Common myeloid progenitor, CD34-positive (primary cell): ENCODE results near the gene ARRDC2.

Experiments used
- CTCF ChIA-PET: fragments of 350-600 bp; sonication (Branson Sonifier 250); formaldehyde crosslinking; loops from one replicate; lab custom pipeline; 2021; ENCODE audit warnings: antibody characterized with exemption; lab: Charles Lee
- POLR2A ChIA-PET: fragments of 350-600 bp; sonication (Branson Sonifier 250); formaldehyde crosslinking; loops from one replicate; lab custom pipeline; 2021; ENCODE audit warnings: antibody characterized with exemption; lab: Charles Lee
- DNase-seq, 3 donors: peaks; one replicate each; pipeline versions ENCODE4 v3.0.0 to v3.0.0-alpha.2; 2013
- H3K27ac ChIP-seq, 2 experiments: 1 replicate in 1 of 2; 2 replicates in 1 of 2; pipeline ENCODE4 v1.7.0; 2013; ENCODE audit warnings: inconsistent platforms in 2 of 2, low read length in 2 of 2, mild to moderate bottlenecking in 2 of 2, low read depth in 1 of 2, moderate library complexity in 1 of 2; ENCODE audit not compliant: severe bottlenecking in 2 of 2, insufficient read depth in 1 of 2, poor library complexity in 1 of 2
- H3K27me3 ChIP-seq, 5 experiments: replicated peaks in 2 of 5; 1 replicate in 3 of 5; 2 replicates in 2 of 5; pipeline versions ENCODE4 v1.6.1 to v1.7.0; 2013; ENCODE audit warnings: low read length in 4 of 5, mild to moderate bottlenecking in 2 of 5, moderate library complexity in 2 of 5, inconsistent platforms in 1 of 5; ENCODE audit not compliant: insufficient read depth in 5 of 5, control insufficient read depth in 4 of 5
- H3K36me3 ChIP-seq, 4 experiments: 1 replicate in 2 of 4; 2 replicates in 2 of 4; pipeline versions ENCODE4 v1.6.1 to v1.7.0; 2013; ENCODE audit warnings: low read length in 3 of 4, control low read depth in 1 of 4, mild to moderate bottlenecking in 1 of 4; ENCODE audit not compliant: control insufficient read depth in 4 of 4, insufficient read depth in 4 of 4
- H3K4me1 ChIP-seq, 4 experiments: 1 replicate in 3 of 4; 2 replicates in 1 of 4; pipeline versions ENCODE4 v1.6.1 to v1.7.1; 2013; ENCODE audit warnings: low read length in 3 of 4, mild to moderate bottlenecking in 3 of 4, control low read depth in 1 of 4, inconsistent platforms in 1 of 4, moderate library complexity in 1 of 4; ENCODE audit not compliant: control insufficient read depth in 4 of 4, insufficient read depth in 4 of 4; ENCODE audit errors: control extremely low read depth in 1 of 4
- H3K4me3 ChIP-seq, 7 experiments: 1 replicate in 4 of 7; 2 replicates in 3 of 7; pipeline versions ENCODE4 v1.5.1 to v1.7.0; 2013; ENCODE audit warnings: mild to moderate bottlenecking in 7 of 7, low read length in 6 of 7, moderate library complexity in 6 of 7, inconsistent platforms in 2 of 7, low read depth in 2 of 7, control low read depth in 1 of 7; ENCODE audit not compliant: insufficient read depth in 4 of 7, control insufficient read depth in 1 of 7; ENCODE audit errors: extremely low read depth in 1 of 7
- H3K9me3 ChIP-seq, 5 experiments: 1 replicate in 4 of 5; 2 replicates in 1 of 5; pipeline versions ENCODE4 v1.6.1 to v1.7.1; 2013; ENCODE audit warnings: low read length in 4 of 5, mild to moderate bottlenecking in 2 of 5, inconsistent platforms in 1 of 5, low read depth in 1 of 5, moderate library complexity in 1 of 5; ENCODE audit not compliant: control insufficient read depth in 4 of 5, insufficient read depth in 2 of 5; ENCODE audit errors: control extremely low read depth in 1 of 5
- WGBS: methylation state at CpG from one replicate; pipeline ENCODE4 v1.1.5; 2013; ENCODE audit not compliant: insufficient coverage; 5-methylcytosine and 5-hydroxymethylcytosine counted together

ARRDC2 gene

GRCh38 chr19:18014197-18014596 lies 6.2 kb downstream of the ARRDC2 start:
- Histone ChIP-seq H3K36me3 (peaks cover 13 to 54% (median 41%) of the 10 kb centered on the region in 4 experiments), H3K4me3 (no peak overlapping the region), H3K9me3 (no peaks in the 10 kb centered on the region), H3K27me3 (no peaks in the 10 kb centered on the region), H3K27ac (no peak overlapping the region), H3K4me1 (peaks cover 0 to 35% (median 29%) of the 10 kb centered on the region in 4 experiments)
- no peak for DNase-seq
- WGBS: 100% methylated on average over 1 of the region's 6 CpGs
- POLR2A ChIA-PET: interaction anchor here (0.6 to 2.3 kb wide), 5 partner anchors 10 to 266 kb away, joined by 3 to 5 read pairs (median 4); no protein-coding TSS in a partner anchor
- CTCF ChIA-PET: interaction anchor here (1.1 to 12.5 kb wide), 5 partner anchors 9 to 46 kb away, joined by 3 to 197 read pairs (median 10); no protein-coding TSS in a partner anchor

- no peak overlapping the region for H3K27ac ChIP-seq
- WGBS: 81% methylated on average over 12 of the region's 14 CpGs
- CTCF ChIA-PET: interaction anchor here (0.7 to 2.9 kb wide), 5 partner anchors 7 to 236 kb away, joined by 3 to 10 read pairs (median 3); no protein-coding TSS in a partner anchor
- no peak overlapping the region for H3K4me3 ChIP-seq
- POLR2A ChIA-PET: interaction anchor here (1.6 kb wide), 1 partner anchor 41 kb away, joined by 3 read pairs; no protein-coding TSS in a partner anchor
- H3K4me1 ChIP-seq: peaks cover 0 to 41% (median 36%) of the 10 kb centered on the region in 4 experiments
- DNase-seq: no peak
- H3K27me3 ChIP-seq: no peaks in the 10 kb centered on the region
- H3K9me3 ChIP-seq: no peaks in the 10 kb centered on the region
- H3K36me3 ChIP-seq: peaks cover 5 to 32% (median 25%) of the 10 kb centered on the region in 4 experiments
These were observed 8.4 kb downstream of the ARRDC2 start for GRCh38 chr19:18016209-18016910.

GRCh38 chr19:18017275-18018083 lies 9.5 kb downstream of the ARRDC2 start:
- ChIA-PET POLR2A (interaction anchor here (0.9 to 1.6 kb wide), 2 partner anchors 38 to 40 kb away, joined by 3 read pairs; no protein-coding TSS in a partner anchor), CTCF (interaction anchor here (0.8 to 3.0 kb wide), 6 partner anchors 7 to 86 kb away, joined by 3 to 12 read pairs (median 3); no protein-coding TSS in a partner anchor)
- peaks cover 1 to 52% (median 46%) of the 10 kb centered on the region in 4 experiments for H3K4me1 ChIP-seq
- no peaks in the 10 kb centered on the region for H3K9me3 ChIP-seq
- DNase-seq: no peak
- 34% methylated on average over 9 of the region's 15 CpGs for WGBS
- H3K27ac ChIP-seq: no peak overlapping the region
- H3K4me3 ChIP-seq: no peak overlapping the region
- H3K36me3 ChIP-seq: peaks cover 5 to 26% (median 20%) of the 10 kb centered on the region in 4 experiments
- H3K27me3 ChIP-seq: no peaks in the 10 kb centered on the region

GRCh38 chr19:18020212-18021085 lies 12.5 kb downstream of the ARRDC2 start:
- Histone ChIP-seq H3K36me3 (peaks cover 0 to 3% (median under 1%) of the 10 kb centered on the region in 4 experiments), H3K9me3 (no peaks in the 10 kb centered on the region), H3K4me3 (peak overlapping the region in 2 of 7 experiments; percentile 11 to 28), H3K27ac (peak overlapping the region; percentile 93 to 96), H3K4me1 (peaks cover 2 to 73% (median 67%) of the 10 kb centered on the region in 4 experiments), H3K27me3 (no peaks in the 10 kb centered on the region)
- CTCF ChIA-PET: interaction anchor here (0.7 to 3.0 kb wide), 4 partner anchors 9 to 36 kb away, joined by 3 to 12 read pairs (median 5); partner anchors contain the start of gene ARRDC2
- DNase-seq: no peak
- 88% methylated on average over 3 of the region's 16 CpGs for WGBS
- POLR2A ChIA-PET: interaction anchor here (0.8 to 2.0 kb wide), 7 partner anchors 12 to 37 kb away, joined by 3 to 19 read pairs (median 3); partner anchors contain the start of gene ARRDC2

GRCh38 chr19:18021121-18021755 lies 13.3 kb downstream of the ARRDC2 start:
- no peaks in the 10 kb centered on the region for H3K36me3 ChIP-seq
- peaks cover 2 to 72% (median 65%) of the 10 kb centered on the region in 4 experiments for H3K4me1 ChIP-seq
- peak overlapping the region; percentile 93 to 96 for H3K27ac ChIP-seq
- H3K27me3 ChIP-seq: no peaks in the 10 kb centered on the region
- no peaks in the 10 kb centered on the region for H3K9me3 ChIP-seq
- ChIA-PET POLR2A (interaction anchor here (1.0 to 2.0 kb wide), 7 partner anchors 8 to 37 kb away, joined by 3 to 19 read pairs (median 4); partner anchors contain the start of gene ARRDC2), CTCF (interaction anchor here (0.7 to 2.2 kb wide), 3 partner anchors 8 to 36 kb away, joined by 3 to 7 read pairs (median 3); partner anchors contain the start of gene ARRDC2)
- peak overlapping the region in 4 of 7 experiments; percentile 30 to 64 (median 47) for H3K4me3 ChIP-seq
- peak; percentile 91 to 96 (median 96) for DNase-seq
- 15% methylated on average over 11 of the region's 21 CpGs for WGBS
